ENCODE data around the gene ASIC5. TPM values are rescaled to one million over a fixed set of nuclear protein-coding genes. Genes with fewer than 3 reads are reported as not detected.

Gene ASIC5
- total and polyA plus RNA-seq, 2 of the 4 experiments (the other 2 are of a cell fraction) = not detected

DNA sequence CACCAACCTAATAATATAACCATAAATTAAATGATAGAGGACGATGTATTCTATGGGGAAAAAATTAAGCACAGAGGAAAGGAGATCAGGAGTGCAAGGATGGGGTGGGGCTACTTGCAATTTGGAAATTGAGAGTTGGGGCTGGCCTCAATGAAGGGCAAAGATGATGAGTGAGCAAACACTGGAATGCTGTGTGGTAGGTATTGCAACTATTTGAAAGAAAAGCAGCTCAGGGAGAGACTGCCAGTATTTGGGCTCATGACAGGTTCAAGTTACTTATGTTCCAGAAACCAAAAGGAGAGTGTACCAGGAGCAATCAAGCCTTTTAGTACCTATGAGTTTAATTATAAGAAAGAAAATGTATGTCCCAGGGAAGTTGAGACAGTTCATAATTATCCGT, 47.4 kb downstream of the ASIC5 start:
- WGBS, 2 experiments (ENCODE audit: extremely low coverage in 2 of 2, insufficient read length in 1 of 2) = no CpG with 5 or more reads among the region's 2 CpGs
- H2BK120ac ChIP-seq (ENCODE audit: low read depth, low read length) = no peak overlapping the region
- dilution Hi-C loops (cut with HindIII; ENCODE audit: low sequenced_read_pairs, unreplicated experiment) (no loop called here), in situ Hi-C loops (cut with MboI; ENCODE audit: low sequenced_read_pairs) (no loop called here), intact Hi-C loops (cut with micrococcal nuclease) (loop anchor here (5.0 kb wide), 1 partner anchor 584 kb away; no protein-coding TSS in a partner anchor)
- no peak overlapping the region for H3K9ac ChIP-seq (ENCODE audit: low read depth, low read length)
- TF ChIP-seq, protein P1, sequence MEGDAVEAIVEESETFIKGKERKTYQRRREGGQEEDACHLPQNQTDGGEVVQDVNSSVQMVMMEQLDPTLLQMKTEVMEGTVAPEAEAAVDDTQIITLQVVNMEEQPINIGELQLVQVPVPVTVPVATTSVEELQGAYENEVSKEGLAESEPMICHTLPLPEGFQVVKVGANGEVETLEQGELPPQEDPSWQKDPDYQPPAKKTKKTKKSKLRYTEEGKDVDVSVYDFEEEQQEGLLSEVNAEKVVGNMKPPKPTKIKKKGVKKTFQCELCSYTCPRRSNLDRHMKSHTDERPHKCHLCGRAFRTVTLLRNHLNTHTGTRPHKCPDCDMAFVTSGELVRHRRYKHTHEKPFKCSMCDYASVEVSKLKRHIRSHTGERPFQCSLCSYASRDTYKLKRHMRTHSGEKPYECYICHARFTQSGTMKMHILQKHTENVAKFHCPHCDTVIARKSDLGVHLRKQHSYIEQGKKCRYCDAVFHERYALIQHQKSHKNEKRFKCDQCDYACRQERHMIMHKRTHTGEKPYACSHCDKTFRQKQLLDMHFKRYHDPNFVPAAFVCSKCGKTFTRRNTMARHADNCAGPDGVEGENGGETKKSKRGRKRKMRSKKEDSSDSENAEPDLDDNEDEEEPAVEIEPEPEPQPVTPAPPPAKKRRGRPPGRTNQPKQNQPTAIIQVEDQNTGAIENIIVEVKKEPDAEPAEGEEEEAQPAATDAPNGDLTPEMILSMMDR (conservative IDR thresholded peaks at IDR 0.05; ENCODE audit: low read depth, low read length) = no peak
- H3K18ac ChIP-seq (ENCODE audit: low read depth, low read length) = no peak overlapping the region
- H2BK15ac ChIP-seq (ENCODE audit: low read depth, low read length) = no peak overlapping the region
- no peak for ATAC-seq (ENCODE audit: low read depth)
- no peaks in the 10 kb centered on the region for H3K79me1 ChIP-seq (ENCODE audit: low read depth in 1 of 2, low read length in 2 of 2)
- no peak overlapping the region for H3K14ac ChIP-seq (replicated peaks; ENCODE audit: low read depth, low read length)
- H3K23ac ChIP-seq (ENCODE audit: low read depth, low read length) = no peak overlapping the region
- ChIA-PET CTCF (interaction anchor here (1.8 kb wide), 1 partner anchor 134 kb away, joined by 14 read pairs; no protein-coding TSS in a partner anchor), POLR2A (ENCODE audit: unreplicated experiment) (interaction anchor here (0.5 kb wide), 1 partner anchor 1152 kb away, joined by 4 read pairs; no protein-coding TSS in a partner anchor)
- H3K4me2 ChIP-seq (ENCODE audit: low read depth, low read length) = no peak overlapping the region
- no peaks in the 10 kb centered on the region for H3K9me3 ChIP-seq (ENCODE audit: control insufficient read depth, insufficient read depth, low read length)
- H4K5ac ChIP-seq (ENCODE audit: low read depth, low read length) = no peak overlapping the region
- H2AK5ac ChIP-seq (ENCODE audit: low read depth, low read length) = no peak overlapping the region
- H2AFZ ChIP-seq (replicated peaks; ENCODE audit: low read length, poor library complexity) = no peak overlapping the region
- H2BK5ac ChIP-seq (ENCODE audit: low read depth, low read length, poor library complexity, severe bottlenecking) = no peak overlapping the region
- H3K27me3 ChIP-seq (ENCODE audit: control insufficient read depth, insufficient read depth, low read length) = no peaks in the 10 kb centered on the region
- no peak overlapping the region for H2AK9ac ChIP-seq (replicated peaks; ENCODE audit: low read depth, low read length, poor library complexity)
- H3K9me1 ChIP-seq (ENCODE audit: insufficient read depth, low read length) = peaks cover 2% of the 10 kb centered on the region; the same call in 1 of the 2 replicates
- H3K27ac ChIP-seq (ENCODE audit: insufficient read depth, low read length) = no peak overlapping the region
- H4K8ac ChIP-seq (ENCODE audit: low read depth in 2 of 2, low read length in 2 of 2) = no peak overlapping the region
- H3K4me3 ChIP-seq (ENCODE audit: insufficient read depth, low read depth, low read length) = no peak overlapping the region
- no peaks in the 10 kb centered on the region for H3K36me3 ChIP-seq (ENCODE audit: control insufficient read depth, insufficient read depth, low read length)
- no peak for DNase-seq
- no peak overlapping the region for H3K4ac ChIP-seq (ENCODE audit: low read depth, low read length)
- H2BK20ac ChIP-seq (ENCODE audit: low read depth, low read length) = no peak overlapping the region
- H3K56ac ChIP-seq (ENCODE audit: extremely low read depth, insufficient read depth, low read length) = no peak overlapping the region
- BruUV-seq (replicated peaks) = no TSS peak
- no peaks in the 10 kb centered on the region for H4K20me1 ChIP-seq (ENCODE audit: insufficient read depth, low read length)
- no peak overlapping the region for H4K91ac ChIP-seq (ENCODE audit: insufficient read depth, low read depth, low read length)
- no peaks in the 10 kb centered on the region for H3K4me1 ChIP-seq (ENCODE audit: control insufficient read depth, insufficient read depth, low read length)
